ENCODE results near the gene ZNF25.
"Not testable (repeated sequence)": the region's sequence is repeated elsewhere in the genome, so short reads cannot be mapped to it uniquely, and the experiment has no call there.

DNA sequence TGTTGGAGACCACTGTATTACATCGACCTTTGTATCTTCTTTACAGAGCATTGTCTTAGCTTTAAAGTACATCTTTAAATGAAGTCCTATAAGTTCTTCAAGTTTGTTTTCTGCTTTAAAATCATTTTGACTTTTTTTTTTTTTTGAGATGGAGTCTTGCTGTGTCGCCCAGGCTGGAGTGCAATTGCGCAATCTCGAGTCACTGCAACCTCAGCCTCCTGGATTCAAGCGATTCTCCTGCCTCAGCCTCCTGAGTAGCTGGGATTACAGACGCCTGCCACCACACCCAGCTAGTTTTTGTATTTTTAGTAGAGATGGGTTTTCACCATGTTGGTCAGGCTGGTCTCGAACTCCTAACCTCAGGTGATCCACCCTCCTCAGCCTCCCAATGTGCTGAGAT is 68.3 kb downstream of the ZNF25 start:
- not testable (repeated sequence) for TF ChIP-seq CTCF (conservative IDR thresholded peaks at IDR 0.05; ENCODE audit: low read length); EZH2phosphoT487 (IDR thresholded peaks at IDR 0.05; ENCODE audit: borderline replicate concordance)

Data from Loucy (cell line).